HepG2 (cell line): Measurements from ENCODE around the gene BYSL. TPM values are rescaled to one million over a fixed set of nuclear protein-coding genes. Genes with fewer than 3 reads are reported as not detected.

Experiments used
- ASH2L ChIP-seq: fragments of 300-600, 200-600 bp; sonication (generic); IDR thresholded peaks from 2 replicates; pipeline ENCODE4 v1.7.0; 2017; ENCODE audit warnings: low read depth, mild to moderate bottlenecking, moderate library complexity, mixed read lengths, low read length; ENCODE audit not compliant: insufficient read length
- CCAR2 ChIP-seq: fragments of 200-400 bp; formaldehyde crosslinking; optimal IDR thresholded peaks from 2 replicates; pipeline ENCODE3; 2018; ENCODE audit warnings: low read depth, mild to moderate bottlenecking, low read length, moderate library complexity
- GATA4 ChIP-seq: sonication (generic); IDR thresholded peaks from 2 replicates; pipeline ENCODE4 v1.6.1; 2016; ENCODE audit warnings: antibody characterized with exemption, low read depth, borderline replicate concordance
- HDAC2 ChIP-seq: sonication (generic); formaldehyde crosslinking; IDR thresholded peaks from 2 replicates; pipeline ENCODE4 v1.4.0; 2020; ENCODE audit warnings: missing genetic modification reagents
- IKZF1 ChIP-seq: fragments of 450-650 bp; IDR thresholded peaks from 2 replicates; pipeline ENCODE4 v1.7.1; 2016
- JUNB ChIP-seq: sonication (generic); formaldehyde crosslinking; IDR thresholded peaks from 2 replicates; pipeline ENCODE4 v1.8.0; 2022; ENCODE audit warnings: missing genetic modification reagents, mild to moderate bottlenecking, borderline replicate concordance
- KDM2A ChIP-seq: sonication (generic); formaldehyde crosslinking; IDR thresholded peaks from 2 replicates; pipeline ENCODE4 v1.4.0; 2020; ENCODE audit warnings: low read depth, missing genetic modification reagents, borderline replicate concordance
- KLF9 ChIP-seq: IDR thresholded peaks from 2 replicates; pipeline ENCODE4 v1.6.1; 2016; ENCODE audit warnings: low read depth
- MZF1 ChIP-seq: sonication (generic); formaldehyde crosslinking; IDR thresholded peaks from 2 replicates; pipeline ENCODE4 v1.8.1; 2023; ENCODE audit warnings: mild to moderate bottlenecking, missing genetic modification reagents, borderline replicate concordance
- NR2F2 ChIP-seq: IDR thresholded peaks from 2 replicates; pipeline ENCODE4 v1.6.1; 2012; ENCODE audit warnings: low read depth, inconsistent platforms, borderline replicate concordance
- PBX2 ChIP-seq: IDR thresholded peaks from 2 replicates; pipeline ENCODE4 v1.6.1; 2016; ENCODE audit warnings: control low read depth
- THAP9 ChIP-seq: sonication (generic); formaldehyde crosslinking; IDR thresholded peaks from 2 replicates; pipeline ENCODE4; 2020; ENCODE audit warnings: missing genetic modification reagents, mild to moderate bottlenecking, borderline replicate concordance
- UBTF ChIP-seq: sonication (generic); formaldehyde crosslinking; IDR thresholded peaks from 2 replicates; pipeline ENCODE4 v1.4.0; 2020; ENCODE audit warnings: mild to moderate bottlenecking, missing genetic modification reagents
- ZBTB7B ChIP-seq: sonication (generic); formaldehyde crosslinking; IDR thresholded peaks from 2 replicates; pipeline ENCODE4 v1.4.0; 2020; ENCODE audit warnings: missing genetic modification reagents
- ZGPAT ChIP-seq: IDR thresholded peaks from 2 replicates; pipeline ENCODE4 v1.6.1; 2016; ENCODE audit warnings: mild to moderate bottlenecking
- ZKSCAN8 ChIP-seq: IDR thresholded peaks from 2 replicates; pipeline ENCODE4 v1.6.1; 2016; ENCODE audit warnings: borderline replicate concordance, missing genetic modification reagents, missing compliant biosample characterization
- ZNF709 ChIP-seq: sonication (generic); formaldehyde crosslinking; IDR thresholded peaks from 2 replicates; pipeline ENCODE4 v1.5.0; 2020; ENCODE audit warnings: mild to moderate bottlenecking, missing genetic modification reagents
- ZZZ3 ChIP-seq: sonication (generic); formaldehyde crosslinking; IDR thresholded peaks from 2 replicates; pipeline ENCODE4 v1.4.0; 2020; ENCODE audit warnings: missing genetic modification reagents, mild to moderate bottlenecking, borderline replicate concordance
- polyA plus RNA-seq, 8 experiments: library from polyadenylated mRNA; depleted of rRNA in 3 of 8; stranded (reverse) in 7 of 8; unstranded in 1 of 8; fragments of >200 nt; fragmentation: Illumina TruSeq in 4 of 8; extraction: Trizol in 4 of 8; gene quantifications; 2 replicates each; pipeline versions ENCODE4 v1.2.1 to v1.2.3, GENCODE V29; 2011 to 2016; ENCODE audit warnings: low read depth in 4 of 8, missing spikeins in 1 of 8, mixed read lengths in 1 of 8; ENCODE audit not compliant: insufficient read depth in 1 of 8
- total RNA-seq, 5 experiments: library from RNA; depleted of rRNA; stranded (reverse); fragments of >200 nt; fragmentation: Illumina TruSeq; extraction: Trizol; gene quantifications; 2 replicates each; pipeline ENCODE4 v1.2.3, GENCODE V29; 2016; ENCODE audit warnings: low read depth in 1 of 5
- TF ChIP-seq, protein P1 (sequence below): sonication (generic); formaldehyde crosslinking; IDR thresholded peaks from 2 replicates; pipeline ENCODE4 v1.4.0; 2020; ENCODE audit warnings: mild to moderate bottlenecking, missing genetic modification reagents

Gene BYSL
- total and polyA plus RNA-seq, 2 of the 13 experiments (the other 11 are each of a cell fraction or from before 2014, with no cell fraction given) = 27.9 to 28.6 TPM

DNA sequence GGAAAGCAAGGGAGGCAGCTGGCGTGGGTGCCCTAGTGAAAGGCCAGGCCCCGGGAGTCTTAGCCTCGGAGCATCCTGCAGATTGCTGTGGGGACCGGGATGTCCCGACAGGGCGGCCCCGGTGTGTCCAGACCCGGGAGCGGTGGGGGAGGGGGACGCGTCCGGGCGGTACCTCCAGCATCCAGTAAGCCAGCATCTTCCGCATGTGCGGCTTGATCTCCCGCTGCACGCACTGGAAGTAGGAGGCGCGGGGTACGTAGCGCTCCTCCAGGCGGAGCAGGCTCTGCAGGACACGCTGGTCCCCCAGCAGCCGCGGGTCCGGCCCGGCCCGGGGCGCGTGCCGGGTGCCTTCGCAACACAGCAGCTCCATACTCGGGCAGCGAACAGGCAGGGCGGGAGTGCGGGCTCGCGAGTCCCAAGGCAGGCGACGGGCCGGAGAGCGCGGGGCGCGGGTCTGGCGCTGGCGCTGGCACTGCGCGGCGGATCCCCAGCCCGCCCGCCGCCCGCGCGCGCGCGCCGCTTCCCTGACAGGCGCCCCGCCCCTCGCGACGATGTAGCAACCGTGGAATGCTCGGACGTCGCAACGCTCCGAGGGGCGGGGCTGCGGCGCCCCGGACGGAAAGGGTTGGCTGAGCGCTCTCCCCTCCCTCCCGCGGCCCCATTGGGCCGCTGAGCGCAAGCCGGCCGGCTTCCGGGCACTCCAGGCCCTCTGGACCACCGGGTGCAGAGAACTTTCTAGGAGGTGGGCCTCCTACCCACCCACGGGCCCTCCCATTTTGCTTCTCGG is 20.2 kb downstream of the BYSL start, which contains the start of gene CCND3 (continued):
- TF ChIP-seq GATA4 (no peak), ZNF709 (CRISPR knock-in tag) (no peak), IKZF1 (no peak), THAP9 (no peak; the same call in 1 of the 2 replicates), KDM2A (peak; percentile 77), ZKSCAN8 (CRISPR knock-in tag) (no peak), HDAC2 (CRISPR knock-in tag) (peak; percentile 35; the same call in 1 of the 2 replicates), NR2F2 (no peak), ZZZ3 (no peak), MZF1 (CRISPR knock-in tag) (no peak), PBX2 (no peak), ZGPAT (CRISPR knock-in tag) (peak; percentile 42), ZBTB7B (CRISPR knock-in tag) (peak; percentile 31; the same call in 1 of the 2 replicates), ASH2L (peak; percentile 38), JUNB (CRISPR knock-in tag) (no peak), UBTF (peak; percentile 84), CCAR2 (no peak), KLF9 (CRISPR knock-in tag) (no peak)
- TF ChIP-seq, protein P1, sequence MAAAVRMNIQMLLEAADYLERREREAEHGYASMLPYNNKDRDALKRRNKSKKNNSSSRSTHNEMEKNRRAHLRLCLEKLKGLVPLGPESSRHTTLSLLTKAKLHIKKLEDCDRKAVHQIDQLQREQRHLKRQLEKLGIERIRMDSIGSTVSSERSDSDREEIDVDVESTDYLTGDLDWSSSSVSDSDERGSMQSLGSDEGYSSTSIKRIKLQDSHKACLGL (CRISPR knock-in tag) = peak; percentile 58; the same call in 1 of the 2 replicates
